Activated naive CD4-positive, alpha-beta T cell (primary cell): ENCODE measurements around the gene CPNE5.

Source experiments
- DNase-seq, 4 experiments: peaks; one replicate each; lab custom pipeline; 2025; lab: John Stamatoyannopoulos, UW

The CPNE5 gene

GRCh38 chr6:36791521-36792135, 47.6 kb downstream of the CPNE5 start:
- DNase-seq, result no peak

GRCh38 chr6:36791085-36791484, 48.2 kb downstream of the CPNE5 start:
- DNase-seq, result no peak

- DNase-seq, result no peak
Measured at GRCh38 chr6:36788768-36789167, 50.5 kb downstream of the CPNE5 start.

GRCh38 chr6:36788186-36788585, 51.1 kb downstream of the CPNE5 start:
- DNase-seq, result no peak

DNA sequence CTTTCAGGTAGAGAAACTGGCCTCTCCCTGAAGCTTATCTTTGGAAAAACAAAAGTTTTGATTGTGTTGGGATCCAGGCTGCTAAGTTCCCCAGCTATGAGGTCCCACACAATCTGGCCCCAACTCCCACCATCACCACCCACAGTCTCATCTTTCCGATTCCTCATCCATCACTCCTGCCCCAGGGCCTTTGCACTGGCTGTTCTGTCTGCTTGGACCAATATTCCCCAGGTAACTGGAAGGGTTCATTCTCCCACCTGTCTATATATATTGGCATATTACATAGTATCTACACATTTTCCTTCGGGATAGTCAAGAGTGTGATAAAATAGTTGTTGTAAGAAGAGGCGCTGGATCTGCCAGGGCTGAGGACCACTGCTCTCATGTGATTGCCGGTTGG, 52.0 kb downstream of the CPNE5 start:
- no peak for DNase-seq

DNA sequence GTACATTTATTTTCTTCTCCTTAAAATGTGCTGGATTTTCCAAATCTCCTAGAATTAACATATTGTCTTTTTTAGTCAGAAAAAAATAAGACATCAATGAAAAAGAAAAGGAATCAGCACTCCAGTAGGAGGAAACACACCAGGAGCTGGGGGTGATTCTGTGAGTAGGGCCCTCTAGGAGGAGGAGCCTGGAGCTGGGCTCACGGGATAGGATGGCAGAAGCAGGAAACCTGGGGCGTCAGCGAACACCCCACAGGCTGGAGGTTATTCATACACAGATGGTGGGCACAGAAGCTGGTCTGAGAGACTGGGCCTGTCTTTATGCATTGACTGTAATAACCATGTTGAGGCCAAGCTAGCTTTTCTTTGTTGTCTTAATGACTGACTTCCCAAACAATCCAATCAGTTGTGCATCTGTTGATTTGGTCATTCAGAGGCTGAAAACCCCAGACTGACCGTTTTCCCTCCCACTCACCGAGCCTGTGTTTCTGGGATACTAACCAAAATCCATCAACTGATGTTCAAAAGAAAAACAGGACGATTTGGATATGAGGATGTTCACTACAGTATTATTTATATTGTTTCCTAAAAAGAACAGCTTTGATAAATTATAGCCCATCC, 53.1 kb downstream of the CPNE5 start:
- DNase-seq, result no peak

DNA sequence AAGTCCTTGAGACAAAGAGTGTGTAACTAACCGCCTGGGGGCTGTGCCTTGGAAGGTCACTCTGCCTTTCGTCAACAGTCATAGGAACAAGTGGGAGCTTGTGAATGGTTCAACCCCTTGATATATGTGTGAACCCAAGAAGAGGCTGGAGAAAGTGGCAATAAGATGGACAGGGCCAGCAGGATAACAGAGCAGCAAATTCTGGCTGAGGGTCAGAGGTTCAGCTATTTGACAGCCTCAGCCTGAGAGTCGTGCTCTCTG, 54.9 kb downstream of the CPNE5 start:
- no peak for DNase-seq

DNA sequence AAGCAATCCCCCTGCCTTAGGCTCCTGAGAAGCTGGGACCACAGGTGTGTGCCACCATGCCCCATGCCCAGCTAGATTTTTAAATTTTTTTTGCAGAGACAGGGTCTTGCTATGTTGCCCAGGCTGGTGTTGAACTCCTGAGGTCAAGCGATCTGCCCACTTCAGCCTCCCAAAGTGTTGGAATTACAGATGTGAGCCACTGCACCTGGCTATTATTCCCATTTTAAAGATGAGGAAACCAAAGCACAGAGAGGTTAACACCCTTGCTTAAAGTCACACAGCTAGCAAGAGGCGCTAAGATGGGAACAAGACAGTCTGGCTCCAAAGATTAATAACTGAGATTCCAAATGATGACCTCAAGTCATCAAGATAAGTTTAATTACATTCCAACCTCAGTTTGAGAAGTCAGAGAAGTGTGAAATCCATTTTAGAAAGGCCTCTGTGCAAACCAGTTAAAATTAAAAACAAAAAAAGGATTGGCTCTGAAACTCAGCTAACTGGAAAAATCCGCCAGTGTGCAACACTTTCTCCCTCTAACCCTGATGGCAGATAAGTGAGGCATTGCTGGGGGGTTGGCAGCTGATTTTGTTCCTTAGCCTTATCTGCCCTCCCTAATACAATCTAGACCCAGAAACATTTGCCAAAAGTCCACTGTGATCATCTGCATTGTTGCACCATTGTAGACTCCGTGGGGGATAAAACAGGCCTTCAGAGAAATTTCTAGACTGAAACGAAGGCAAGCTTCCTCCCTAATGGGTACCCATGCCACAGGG, 55.5 kb downstream of the CPNE5 start:
- DNase-seq, result no peak

GRCh38 chr6:36781669-36782068, 57.6 kb downstream of the CPNE5 start:
- DNase-seq, result no peak

DNA sequence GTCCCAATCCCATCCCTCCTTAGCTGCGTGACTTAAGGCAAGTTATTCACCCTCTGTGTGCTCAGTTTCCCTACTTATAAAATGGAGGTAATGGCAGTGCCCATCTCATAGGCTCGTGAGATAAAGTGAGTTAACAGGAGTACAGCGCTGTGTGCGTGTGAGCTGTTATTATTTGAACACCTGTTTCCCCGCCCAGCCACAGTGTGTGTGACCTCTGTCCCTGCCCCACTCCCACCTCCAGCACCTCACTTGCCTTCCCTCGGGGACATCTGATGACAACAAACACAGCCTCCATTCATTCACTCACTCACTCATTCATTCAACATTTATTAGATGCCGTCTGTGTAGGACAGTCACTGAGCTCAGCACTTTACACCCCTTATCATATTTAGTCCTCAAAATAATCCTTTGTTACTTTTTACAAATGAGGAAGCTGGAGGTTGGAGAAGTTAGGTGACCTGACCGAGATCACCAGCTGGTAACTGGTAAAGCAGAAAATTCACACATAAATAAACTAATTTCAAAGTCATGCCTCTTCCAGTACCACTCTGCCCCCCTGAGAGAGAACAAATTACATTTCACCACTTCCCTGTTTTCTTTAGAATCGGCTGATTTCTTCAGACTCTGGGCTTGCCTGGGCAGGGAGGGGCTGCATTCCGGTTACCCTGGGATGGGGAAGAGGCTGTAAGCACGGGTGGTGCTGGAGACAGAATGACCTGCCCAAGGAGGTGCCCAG, 58.6 kb downstream of the CPNE5 start:
- no peak for DNase-seq

DNA sequence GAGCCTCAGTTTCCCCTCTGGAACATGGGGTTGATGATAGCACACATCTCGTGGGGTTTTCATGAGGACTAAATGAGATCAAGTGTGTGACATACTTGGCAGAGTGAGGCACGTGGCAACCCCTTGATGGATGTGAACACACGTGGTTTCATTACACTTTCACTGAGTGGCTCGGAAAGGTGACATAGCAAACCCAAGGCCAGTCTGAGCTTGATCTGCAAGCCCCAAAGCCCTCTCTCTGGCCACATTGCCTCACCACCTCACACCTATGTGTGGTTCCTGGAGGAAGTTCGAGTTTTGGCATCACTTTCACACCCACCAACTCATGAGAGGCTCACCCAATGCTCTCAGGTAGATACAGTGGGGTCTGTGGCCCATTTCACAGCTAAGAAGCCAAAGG, 60.0 kb downstream of the CPNE5 start:
- no peak for DNase-seq

GRCh38 chr6:36777801-36778200, 61.4 kb downstream of the CPNE5 start:
- DNase-seq, result no peak

DNA sequence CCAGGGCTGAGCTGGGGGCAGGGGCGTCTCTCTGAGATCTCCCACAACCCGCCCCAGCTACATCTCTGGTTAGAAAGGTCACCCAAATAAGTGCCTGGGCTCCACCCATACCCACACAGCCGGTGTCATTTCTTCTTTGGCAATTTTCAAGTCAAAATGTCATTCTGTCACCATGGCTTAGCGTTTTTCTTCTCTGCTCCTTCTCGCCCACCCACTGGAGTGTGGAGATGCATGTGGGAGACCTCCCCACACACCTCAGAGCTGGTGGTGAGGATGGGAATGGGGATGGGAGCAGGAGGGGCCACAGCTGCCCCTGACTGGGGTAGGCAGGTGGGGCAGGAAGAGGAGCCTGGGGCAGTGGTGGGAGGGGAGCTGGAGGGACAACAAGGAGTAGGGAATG, 63.1 kb downstream of the CPNE5 start:
- no peak for DNase-seq

DNA sequence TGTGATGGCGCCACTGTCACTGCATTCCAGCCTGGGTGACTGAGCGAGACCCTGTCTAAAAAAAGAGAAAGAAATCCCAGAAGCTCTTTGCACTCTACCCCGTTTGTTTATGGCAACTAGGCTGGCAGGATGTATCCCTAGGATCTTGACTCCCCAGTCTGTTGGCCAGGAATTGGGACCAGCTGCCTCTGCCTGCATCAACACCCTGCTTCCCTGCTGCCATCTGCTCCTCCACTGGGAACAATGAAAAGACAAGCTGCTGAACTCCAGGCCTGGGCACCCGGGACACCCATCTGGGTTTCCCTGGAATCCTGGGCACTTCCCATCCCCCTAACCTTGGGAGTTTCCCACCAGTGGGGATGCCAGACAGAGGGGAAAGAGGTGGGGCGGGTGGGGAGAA, 64.9 kb downstream of the CPNE5 start:
- no peak for DNase-seq

GRCh38 chr6:36772397-36772796, 66.8 kb downstream of the CPNE5 start:
- no peak for DNase-seq

DNA sequence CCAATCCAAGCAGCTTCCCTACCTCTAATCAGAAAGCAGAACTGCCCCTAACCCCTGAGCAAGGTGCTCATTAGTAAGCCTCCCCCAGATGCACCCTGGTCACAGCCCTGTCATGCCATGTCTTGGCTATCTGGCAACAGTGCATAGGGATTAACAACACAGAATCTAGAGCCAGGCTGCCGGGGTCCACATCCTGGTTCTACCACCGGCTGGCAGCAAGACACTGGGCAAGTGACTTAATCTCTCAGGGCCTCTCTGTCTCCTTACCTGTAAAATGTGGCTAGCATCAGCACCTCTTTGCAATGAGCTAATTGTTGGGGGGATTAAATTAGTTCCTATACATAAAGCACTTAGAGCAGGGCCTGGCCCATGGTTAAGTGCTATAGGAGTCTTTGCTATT, 68.1 kb downstream of the CPNE5 start:
- no peak for DNase-seq

DNA sequence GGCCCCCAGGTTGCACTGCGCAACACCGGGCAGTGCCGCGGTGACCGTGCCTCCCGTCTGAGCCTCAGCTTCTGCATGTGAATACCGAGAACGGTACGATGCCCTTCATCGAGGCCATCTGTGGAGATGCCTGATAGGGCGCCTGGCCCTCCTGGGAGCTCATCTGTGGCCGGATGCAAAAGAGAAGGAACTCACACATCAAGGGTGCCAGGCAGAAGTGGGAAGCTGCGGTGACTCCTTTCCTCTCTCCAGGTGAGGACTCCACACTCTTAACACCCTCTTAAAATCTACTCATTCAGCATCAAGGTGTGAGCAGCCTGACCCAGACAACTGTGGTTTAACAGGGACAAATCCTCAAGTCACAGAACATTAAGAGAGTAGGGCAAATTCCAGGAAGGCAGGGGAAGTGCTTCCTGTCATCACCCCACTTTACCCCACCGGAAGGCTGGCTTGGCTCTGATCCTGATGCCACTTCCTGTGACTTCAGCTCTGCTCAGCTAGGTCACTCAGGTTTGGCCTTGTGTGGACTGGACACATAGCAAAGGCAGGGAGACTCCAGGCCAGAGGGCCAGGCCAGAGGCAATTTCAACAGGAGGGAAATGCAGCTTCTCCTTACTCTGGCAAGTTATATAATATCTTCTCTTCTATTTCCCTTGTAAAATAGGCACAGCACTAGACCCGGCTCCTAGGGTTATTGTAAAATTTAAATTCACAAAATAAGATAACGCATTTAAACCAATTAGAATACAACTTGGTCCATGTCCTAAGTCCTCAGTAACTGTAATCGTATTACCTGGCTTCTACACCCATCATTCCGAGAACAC, 69.4 kb downstream of the CPNE5 start:
- DNase-seq, result no peak

GRCh38 chr6:36769183-36769675, 70.0 kb downstream of the CPNE5 start:
- DNase-seq, result no peak

DNA sequence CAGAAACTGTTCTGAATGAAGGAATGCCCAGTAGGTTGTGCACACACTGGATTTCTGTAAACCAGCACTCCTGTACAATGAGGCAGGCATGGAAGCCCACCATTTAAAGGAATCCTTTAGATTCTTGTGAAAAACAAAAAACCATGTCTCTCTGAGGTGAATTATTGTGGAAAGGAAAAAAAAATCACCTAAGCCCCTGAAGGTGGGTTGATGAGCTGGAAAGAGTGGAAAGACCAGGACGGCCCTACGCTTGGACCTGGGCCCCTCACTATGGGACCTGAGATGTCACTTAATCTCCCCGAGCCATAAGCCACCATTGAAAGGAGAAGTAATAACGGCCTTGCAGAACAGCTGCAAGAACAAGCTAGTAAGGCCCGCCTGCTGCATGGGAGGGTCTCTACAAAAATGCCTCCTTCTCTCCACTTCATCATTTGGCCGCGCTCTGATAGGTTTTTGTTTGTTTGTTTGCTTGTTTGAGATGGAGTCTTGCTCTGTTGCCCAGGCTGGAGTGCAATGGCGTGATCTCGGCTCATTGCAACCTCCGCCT, 72.8 kb downstream of the CPNE5 start:
- DNase-seq, result no peak

- DNase-seq, result peak; percentile 27 to 73 (median 60)
Measured at GRCh38 chr6:36765594-36766398, 73.4 kb downstream of the CPNE5 start.

DNA sequence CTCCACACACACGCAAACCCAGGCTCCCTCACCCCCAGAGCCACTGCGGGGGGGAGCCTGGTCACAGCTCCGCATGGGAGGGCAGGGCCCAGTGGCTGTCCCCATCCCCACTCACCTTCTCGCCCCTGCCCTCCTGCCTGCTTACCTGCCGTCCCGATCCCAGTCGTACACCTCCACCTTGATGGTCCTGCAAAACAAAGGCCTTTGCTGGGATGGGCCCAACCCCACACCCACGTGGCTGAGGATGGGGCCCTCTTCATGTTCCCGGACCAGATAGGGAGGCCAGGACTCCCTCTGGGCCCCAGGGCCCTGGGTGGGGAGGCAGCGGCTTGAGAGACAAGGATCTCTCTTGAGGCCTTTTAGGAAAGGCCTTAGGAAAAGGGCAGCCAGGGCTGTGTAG, 74.1 kb downstream of the CPNE5 start:
- DNase-seq, result no peak
